ENCODE results near the gene GLCCI1.

Gene GLCCI1

DNA sequence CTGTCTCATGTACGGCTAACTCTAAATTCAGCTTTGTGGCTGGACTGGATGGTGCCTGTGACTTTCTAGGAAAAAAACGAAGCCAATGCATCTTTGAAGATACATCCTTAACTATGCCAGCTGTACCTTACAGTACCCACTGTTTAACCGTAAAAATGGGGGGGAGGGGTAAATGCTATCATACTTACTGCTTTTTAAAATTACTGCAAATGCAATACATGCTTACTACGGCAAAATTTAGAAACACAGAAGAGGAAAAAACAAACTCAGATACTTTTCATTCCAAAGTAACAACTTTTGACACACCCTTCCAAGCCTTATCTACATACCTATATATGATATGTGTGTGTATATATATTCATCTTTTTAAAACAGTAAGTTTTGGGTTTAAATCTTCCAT is 20.4 kb upstream of the GLCCI1 start:
- no peak for TF ChIP-seq ZFP3 (CRISPR knock-in tag; IDR thresholded peaks at IDR 0.05)
- TF ChIP-seq ISL1 (CRISPR knock-in tag; IDR thresholded peaks at IDR 0.05), result no peak
- no peak for ATAC-seq

DNA sequence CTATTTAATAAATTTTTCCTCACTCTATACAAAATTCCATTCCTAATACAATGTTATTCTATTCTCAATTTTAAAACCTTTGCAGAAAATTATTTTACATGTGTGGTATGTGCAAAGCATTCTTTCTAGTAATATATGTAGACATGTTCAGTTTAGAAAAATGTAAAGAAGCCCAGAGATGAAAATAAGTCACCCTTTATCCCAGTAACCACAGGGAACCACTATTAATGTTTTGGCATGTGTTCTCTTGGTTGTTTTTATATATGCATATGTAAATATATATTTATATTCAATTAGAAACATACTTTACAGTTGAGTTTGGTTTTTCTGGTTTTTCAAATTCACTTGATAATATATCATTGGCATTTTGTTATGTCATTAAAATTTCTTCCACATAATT is 14.8 kb upstream of the GLCCI1 start:
- ATAC-seq, result peak; percentile 58
- TF ChIP-seq OSR1 (CRISPR knock-in tag; IDR thresholded peaks at IDR 0.05) (no peak), ZFP3 (CRISPR knock-in tag; IDR thresholded peaks at IDR 0.05) (no peak), SNAI2 (CRISPR knock-in tag; IDR thresholded peaks at IDR 0.05) (no peak), ZFP30 (CRISPR knock-in tag; IDR thresholded peaks at IDR 0.05) (no peak), RARB (CRISPR knock-in tag; IDR thresholded peaks at IDR 0.05) (no peak), ZNF8 (CRISPR knock-in tag; IDR thresholded peaks at IDR 0.05) (no peak), ISL1 (CRISPR knock-in tag; IDR thresholded peaks at IDR 0.05) (no peak)
- TF ChIP-seq, protein P1, sequence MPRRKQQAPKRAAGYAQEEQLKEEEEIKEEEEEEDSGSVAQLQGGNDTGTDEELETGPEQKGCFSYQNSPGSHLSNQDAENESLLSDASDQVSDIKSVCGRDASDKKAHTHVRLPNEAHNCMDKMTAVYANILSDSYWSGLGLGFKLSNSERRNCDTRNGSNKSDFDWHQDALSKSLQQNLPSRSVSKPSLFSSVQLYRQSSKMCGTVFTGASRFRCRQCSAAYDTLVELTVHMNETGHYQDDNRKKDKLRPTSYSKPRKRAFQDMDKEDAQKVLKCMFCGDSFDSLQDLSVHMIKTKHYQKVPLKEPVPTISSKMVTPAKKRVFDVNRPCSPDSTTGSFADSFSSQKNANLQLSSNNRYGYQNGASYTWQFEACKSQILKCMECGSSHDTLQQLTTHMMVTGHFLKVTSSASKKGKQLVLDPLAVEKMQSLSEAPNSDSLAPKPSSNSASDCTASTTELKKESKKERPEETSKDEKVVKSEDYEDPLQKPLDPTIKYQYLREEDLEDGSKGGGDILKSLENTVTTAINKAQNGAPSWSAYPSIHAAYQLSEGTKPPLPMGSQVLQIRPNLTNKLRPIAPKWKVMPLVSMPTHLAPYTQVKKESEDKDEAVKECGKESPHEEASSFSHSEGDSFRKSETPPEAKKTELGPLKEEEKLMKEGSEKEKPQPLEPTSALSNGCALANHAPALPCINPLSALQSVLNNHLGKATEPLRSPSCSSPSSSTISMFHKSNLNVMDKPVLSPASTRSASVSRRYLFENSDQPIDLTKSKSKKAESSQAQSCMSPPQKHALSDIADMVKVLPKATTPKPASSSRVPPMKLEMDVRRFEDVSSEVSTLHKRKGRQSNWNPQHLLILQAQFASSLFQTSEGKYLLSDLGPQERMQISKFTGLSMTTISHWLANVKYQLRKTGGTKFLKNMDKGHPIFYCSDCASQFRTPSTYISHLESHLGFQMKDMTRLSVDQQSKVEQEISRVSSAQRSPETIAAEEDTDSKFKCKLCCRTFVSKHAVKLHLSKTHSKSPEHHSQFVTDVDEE (CRISPR knock-in tag; IDR thresholded peaks at IDR 0.05), result no peak

DNA sequence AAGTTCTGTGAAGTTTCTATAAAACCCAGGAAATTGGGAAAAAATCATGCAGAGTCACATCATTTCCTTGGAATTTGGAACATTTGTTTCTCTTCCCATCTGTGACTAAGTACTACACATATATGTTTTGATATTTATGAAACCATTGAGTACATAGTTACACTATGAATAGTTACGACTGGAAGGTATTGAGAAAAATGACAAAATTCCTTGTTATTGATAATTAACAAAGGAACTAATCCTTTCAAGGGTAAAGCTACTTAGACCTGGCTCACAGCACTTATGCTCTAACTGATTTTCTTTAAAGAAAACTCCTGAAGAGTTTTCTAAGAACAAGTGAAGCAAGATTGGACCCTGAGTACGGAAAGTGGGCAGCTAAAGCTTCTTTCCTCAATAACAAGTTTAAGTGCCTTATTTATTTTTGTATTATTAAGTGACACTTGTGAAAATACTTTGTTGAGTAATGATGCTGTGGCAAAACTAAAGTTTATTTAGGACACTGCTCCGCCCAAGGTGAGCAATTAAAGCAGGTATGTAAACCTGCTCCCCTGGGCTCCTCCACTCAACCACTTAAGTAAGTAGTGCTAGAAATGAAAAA is 12.0 kb upstream of the GLCCI1 start:
- TF ChIP-seq, protein P2, sequence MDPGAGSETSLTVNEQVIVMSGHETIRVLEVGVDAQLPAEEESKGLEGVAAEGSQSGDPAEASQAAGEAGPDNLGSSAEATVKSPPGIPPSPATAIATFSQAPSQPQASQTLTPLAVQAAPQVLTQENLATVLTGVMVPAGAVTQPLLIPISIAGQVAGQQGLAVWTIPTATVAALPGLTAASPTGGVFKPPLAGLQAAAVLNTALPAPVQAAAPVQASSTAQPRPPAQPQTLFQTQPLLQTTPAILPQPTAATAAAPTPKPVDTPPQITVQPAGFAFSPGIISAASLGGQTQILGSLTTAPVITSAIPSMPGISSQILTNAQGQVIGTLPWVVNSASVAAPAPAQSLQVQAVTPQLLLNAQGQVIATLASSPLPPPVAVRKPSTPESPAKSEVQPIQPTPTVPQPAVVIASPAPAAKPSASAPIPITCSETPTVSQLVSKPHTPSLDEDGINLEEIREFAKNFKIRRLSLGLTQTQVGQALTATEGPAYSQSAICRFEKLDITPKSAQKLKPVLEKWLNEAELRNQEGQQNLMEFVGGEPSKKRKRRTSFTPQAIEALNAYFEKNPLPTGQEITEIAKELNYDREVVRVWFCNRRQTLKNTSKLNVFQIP (CRISPR knock-in tag; IDR thresholded peaks at IDR 0.05; ENCODE audit: borderline replicate concordance, low read depth), result no peak
- no peak for TF ChIP-seq ZFP30 (CRISPR knock-in tag; IDR thresholded peaks at IDR 0.05)
- TF ChIP-seq, protein P3, sequence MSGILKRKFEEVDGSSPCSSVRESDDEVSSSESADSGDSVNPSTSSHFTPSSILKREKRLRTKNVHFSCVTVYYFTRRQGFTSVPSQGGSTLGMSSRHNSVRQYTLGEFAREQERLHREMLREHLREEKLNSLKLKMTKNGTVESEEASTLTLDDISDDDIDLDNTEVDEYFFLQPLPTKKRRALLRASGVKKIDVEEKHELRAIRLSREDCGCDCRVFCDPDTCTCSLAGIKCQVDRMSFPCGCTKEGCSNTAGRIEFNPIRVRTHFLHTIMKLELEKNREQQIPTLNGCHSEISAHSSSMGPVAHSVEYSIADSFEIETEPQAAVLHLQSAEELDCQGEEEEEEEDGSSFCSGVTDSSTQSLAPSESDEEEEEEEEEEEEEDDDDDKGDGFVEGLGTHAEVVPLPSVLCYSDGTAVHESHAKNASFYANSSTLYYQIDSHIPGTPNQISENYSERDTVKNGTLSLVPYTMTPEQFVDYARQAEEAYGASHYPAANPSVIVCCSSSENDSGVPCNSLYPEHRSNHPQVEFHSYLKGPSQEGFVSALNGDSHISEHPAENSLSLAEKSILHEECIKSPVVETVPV (CRISPR knock-in tag; IDR thresholded peaks at IDR 0.05), result no peak
- no peak for TF ChIP-seq ZNF565 (CRISPR knock-in tag; conservative IDR thresholded peaks at IDR 0.05; ENCODE audit: low read depth)
- TF ChIP-seq, protein P1 (CRISPR knock-in tag; IDR thresholded peaks at IDR 0.05), result no peak
- TF ChIP-seq RARB (CRISPR knock-in tag; IDR thresholded peaks at IDR 0.05), result no peak
- no peak for TF ChIP-seq ZFP3 (CRISPR knock-in tag; IDR thresholded peaks at IDR 0.05)
- TF ChIP-seq PPARA (CRISPR knock-in tag; IDR thresholded peaks at IDR 0.05; ENCODE audit: borderline replicate concordance), result no peak
- peak; percentile 54; the same call in 2 of the 3 replicates for ATAC-seq

DNA sequence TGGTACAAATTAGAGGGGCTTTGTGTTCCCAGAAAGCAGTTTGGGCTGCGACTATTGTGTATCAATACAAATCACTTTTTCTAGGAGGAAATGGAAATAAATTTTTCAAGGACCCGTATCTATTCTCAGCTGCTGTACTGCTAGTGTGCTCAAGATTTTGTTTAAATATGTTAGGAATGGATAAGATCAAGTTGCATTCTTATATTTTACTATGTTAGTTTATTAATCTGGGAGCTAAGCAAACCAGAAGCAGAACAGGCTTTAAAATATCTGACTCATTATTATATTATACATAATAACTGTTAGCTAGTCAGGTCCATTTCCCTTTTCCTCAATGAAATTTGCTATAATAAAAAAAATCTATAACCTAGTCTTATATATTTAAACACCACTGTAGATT is 11.1 kb upstream of the GLCCI1 start:
- TF ChIP-seq ARNTL (CRISPR knock-in tag; IDR thresholded peaks at IDR 0.05; ENCODE audit: borderline replicate concordance, low read depth) (no peak), PPARA (CRISPR knock-in tag; IDR thresholded peaks at IDR 0.05; ENCODE audit: borderline replicate concordance) (no peak), ZNF8 (CRISPR knock-in tag; IDR thresholded peaks at IDR 0.05) (no peak)
- TF ChIP-seq, protein P3 (CRISPR knock-in tag; IDR thresholded peaks at IDR 0.05), result no peak
- TF ChIP-seq, protein P1 (CRISPR knock-in tag; IDR thresholded peaks at IDR 0.05), result no peak
- TF ChIP-seq, protein P4, sequence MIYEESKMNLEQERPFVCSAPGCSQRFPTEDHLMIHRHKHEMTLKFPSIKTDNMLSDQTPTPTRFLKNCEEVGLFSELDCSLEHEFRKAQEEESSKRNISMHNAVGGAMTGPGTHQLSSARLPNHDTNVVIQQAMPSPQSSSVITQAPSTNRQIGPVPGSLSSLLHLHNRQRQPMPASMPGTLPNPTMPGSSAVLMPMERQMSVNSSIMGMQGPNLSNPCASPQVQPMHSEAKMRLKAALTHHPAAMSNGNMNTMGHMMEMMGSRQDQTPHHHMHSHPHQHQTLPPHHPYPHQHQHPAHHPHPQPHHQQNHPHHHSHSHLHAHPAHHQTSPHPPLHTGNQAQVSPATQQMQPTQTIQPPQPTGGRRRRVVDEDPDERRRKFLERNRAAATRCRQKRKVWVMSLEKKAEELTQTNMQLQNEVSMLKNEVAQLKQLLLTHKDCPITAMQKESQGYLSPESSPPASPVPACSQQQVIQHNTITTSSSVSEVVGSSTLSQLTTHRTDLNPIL (CRISPR knock-in tag; IDR thresholded peaks at IDR 0.05; ENCODE audit: low read depth), result no peak
- TF ChIP-seq, protein P5, sequence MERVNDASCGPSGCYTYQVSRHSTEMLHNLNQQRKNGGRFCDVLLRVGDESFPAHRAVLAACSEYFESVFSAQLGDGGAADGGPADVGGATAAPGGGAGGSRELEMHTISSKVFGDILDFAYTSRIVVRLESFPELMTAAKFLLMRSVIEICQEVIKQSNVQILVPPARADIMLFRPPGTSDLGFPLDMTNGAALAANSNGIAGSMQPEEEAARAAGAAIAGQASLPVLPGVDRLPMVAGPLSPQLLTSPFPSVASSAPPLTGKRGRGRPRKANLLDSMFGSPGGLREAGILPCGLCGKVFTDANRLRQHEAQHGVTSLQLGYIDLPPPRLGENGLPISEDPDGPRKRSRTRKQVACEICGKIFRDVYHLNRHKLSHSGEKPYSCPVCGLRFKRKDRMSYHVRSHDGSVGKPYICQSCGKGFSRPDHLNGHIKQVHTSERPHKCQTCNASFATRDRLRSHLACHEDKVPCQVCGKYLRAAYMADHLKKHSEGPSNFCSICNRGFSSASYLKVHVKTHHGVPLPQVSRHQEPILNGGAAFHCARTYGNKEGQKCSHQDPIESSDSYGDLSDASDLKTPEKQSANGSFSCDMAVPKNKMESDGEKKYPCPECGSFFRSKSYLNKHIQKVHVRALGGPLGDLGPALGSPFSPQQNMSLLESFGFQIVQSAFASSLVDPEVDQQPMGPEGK (CRISPR knock-in tag; IDR thresholded peaks at IDR 0.05; ENCODE audit: borderline replicate concordance), result no peak
- ATAC-seq, result no peak

Measured in SK-N-SH treated with all-trans-retinoic acid at 6 μM for 48 hours (cell line).